ENCODE data around the gene CDK9.
"Not testable (repeated sequence)": the region's sequence is repeated elsewhere in the genome, so short reads cannot be mapped to it uniquely, and the experiment has no call there.

The CDK9 gene

DNA sequence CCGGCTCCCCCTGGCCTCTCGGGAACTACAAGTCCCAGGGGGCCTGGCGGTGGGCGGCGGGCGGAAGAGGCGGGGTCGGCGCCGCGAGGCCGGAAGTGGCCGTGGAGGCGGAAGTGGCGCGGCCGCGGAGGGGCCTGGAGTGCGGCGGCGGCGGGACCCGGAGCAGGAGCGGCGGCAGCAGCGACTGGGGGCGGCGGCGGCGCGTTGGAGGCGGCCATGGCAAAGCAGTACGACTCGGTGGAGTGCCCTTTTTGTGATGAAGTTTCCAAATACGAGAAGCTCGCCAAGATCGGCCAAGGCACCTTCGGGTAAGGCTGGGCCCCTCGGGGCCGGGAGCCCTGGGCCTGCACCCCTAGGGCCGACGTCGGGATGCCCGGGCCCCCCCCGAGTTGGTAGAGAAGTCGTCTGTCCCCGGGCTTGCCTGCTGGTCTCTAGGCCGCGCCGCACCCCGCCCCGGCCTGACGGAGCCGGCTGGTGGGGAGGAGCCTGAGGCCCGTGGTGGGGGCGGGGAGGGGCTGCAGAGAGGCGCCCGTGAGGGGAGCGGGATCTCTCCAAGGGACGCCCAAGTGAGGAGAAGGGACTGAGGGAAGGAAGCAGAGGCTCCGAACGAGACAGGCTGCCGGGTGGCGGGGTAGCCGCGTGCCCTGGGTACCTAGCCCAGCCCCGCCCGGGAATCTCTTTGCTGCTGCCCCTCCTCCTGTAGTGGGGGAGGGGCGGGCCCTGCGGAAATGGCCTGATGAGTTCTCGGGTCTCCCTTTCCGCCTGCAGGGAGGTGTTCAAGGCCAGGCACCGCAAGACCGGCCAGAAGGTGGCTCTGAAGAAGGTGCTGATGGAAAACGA, at the start of gene CDK9:
Gene CDK9 (plus strand): TSS at position 102 of the 840 bp plus-strand sequence. CDS start 115 bp downstream, at position 217.
- peak; percentile 23 to 92 (median 82) for DNase-seq

DNA sequence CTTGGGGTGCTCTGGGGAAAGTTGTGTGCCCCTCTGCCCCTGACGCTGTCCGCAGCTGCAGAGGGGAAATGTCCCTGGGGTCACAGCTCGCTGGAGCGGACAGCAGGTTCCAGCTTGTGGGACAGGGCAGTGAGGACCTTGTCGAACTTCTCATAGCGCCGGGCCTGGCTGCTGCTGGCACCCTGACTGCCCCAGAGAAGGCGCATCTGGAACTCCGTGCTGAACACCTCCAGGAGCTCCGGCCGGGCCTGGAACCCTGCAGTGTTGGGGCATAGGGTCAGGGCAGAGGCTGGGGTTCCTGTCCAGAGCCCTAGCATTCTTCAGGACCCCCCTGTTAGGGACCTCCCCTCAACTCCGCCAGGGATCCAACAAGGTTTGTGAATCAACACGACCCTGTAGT, 47.2 kb upstream of the CDK9 start:
- DNase-seq, result no peak

GRCh38 chr9:127739614-127740330, 46.1 kb upstream of the CDK9 start:
- DNase-seq, result no peak

DNA sequence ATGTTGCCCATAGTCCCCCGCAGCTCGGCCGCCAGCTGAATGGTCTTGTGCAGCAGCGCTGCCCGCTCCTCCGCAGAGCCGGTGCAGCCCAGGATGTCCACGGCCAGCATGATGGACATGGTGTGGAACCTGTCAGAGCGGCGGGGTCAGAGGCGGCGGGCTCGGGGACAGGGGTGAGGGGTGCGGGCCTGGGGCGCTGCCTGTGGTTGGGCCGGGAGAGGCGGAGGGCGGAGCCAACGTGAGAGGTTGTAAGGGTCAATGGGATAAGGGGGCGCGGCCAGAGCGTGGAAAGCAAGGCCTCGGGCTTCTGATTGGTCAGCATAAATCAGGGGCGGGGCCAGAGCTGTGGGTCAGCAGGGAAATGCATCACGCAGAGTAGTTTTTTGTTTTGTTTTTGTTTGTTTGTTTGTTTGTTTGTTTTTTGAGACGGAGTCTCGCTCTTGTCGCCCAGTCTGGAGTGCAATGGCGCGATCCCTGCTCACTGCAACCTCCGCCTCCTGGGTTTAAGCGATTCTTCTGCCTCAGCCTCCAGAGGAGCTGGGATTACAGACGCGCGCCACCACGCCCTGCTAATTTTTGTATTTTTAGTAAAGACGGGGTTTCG, 43.9 kb upstream of the CDK9 start:
- peak in 12 of 14 donors; percentile 20 to 88 (median 57) for DNase-seq

DNA sequence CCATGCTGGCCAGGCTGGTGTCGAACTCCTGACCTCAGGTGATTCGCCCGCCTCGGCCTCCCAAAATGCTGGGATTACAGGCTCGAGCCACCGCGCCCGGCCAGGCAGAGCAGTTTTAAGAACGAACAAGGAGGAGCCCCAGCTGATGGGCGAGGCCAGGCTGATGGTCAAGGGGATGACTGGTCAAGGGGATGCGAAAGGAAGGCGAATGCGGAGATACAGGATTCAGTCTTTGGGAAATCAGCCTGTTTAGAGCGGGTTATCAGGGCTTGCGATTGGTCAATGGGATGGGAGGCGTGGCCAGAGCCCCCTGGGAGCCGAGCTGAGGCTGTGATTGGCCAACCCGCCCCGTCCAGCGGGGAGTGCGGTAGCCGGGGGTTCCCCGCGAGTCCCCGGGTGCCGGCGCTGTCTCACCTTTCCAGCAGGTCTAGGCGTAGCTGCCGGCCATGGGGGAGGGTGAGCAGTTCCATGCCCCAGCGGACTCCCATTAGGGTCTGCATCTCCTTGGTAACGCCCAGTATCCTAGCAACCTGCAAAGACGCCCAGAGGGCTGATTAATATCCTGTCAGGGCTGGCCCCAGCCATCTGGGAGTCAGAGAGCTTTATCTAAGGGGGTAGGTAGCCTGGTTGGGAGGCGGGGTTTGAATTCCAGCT, 43.3 kb upstream of the CDK9 start:
- peak in 3 of 14 donors; percentile 3 to 86 (median 12) for DNase-seq

- DNase-seq, result no peak
Observed at GRCh38 chr9:127744398-127745110, 41.3 kb upstream of the CDK9 start.

- DNase-seq, result no peak
Observed at GRCh38 chr9:127746959-127747569, 38.8 kb upstream of the CDK9 start.

- DNase-seq, result no peak
Observed at GRCh38 chr9:127749090-127749787, 36.6 kb upstream of the CDK9 start.

GRCh38 chr9:127751269-127752054, 34.4 kb upstream of the CDK9 start:
- no peak for DNase-seq

DNA sequence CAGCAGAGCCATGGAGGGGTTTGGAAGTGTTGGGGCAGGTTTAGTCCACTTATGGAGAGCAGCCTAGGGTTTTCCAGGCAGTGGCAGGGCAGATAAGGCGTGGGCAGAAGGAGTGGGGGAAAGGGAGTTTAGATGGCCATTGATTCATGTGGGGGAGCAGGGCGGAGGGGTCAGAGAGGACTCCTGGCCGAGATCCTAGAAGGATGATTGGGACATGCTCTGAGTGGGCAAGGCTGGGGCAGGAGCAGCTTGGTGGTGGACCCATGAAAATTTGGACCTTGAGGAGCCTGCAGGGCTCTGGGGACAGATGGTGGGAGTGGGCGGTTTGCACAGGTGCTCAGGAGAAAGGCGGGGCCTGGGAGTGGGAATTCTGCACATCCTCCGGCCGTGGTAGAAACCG, 32.7 kb upstream of the CDK9 start:
- no peak for DNase-seq

DNA sequence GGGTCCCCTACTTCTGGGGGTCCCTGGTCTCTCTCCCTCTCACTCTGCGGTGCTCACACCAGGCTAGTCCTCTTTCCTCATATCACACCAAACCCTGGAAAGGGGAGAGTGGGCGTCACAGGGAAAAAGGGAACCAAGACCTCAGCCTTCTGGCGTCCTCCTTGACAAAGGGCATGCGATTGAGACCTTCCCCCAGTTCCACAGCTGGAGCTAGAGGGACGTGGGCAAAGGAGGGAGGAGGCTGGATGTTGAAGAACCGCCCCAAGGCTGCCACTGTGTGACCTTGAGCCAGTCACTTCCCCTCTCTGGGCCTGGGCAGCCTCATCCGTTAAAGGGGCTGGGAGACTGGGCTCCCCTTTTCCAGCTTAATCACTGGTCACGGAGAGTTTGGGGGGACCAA, 32.2 kb upstream of the CDK9 start:
- no peak for DNase-seq

DNA sequence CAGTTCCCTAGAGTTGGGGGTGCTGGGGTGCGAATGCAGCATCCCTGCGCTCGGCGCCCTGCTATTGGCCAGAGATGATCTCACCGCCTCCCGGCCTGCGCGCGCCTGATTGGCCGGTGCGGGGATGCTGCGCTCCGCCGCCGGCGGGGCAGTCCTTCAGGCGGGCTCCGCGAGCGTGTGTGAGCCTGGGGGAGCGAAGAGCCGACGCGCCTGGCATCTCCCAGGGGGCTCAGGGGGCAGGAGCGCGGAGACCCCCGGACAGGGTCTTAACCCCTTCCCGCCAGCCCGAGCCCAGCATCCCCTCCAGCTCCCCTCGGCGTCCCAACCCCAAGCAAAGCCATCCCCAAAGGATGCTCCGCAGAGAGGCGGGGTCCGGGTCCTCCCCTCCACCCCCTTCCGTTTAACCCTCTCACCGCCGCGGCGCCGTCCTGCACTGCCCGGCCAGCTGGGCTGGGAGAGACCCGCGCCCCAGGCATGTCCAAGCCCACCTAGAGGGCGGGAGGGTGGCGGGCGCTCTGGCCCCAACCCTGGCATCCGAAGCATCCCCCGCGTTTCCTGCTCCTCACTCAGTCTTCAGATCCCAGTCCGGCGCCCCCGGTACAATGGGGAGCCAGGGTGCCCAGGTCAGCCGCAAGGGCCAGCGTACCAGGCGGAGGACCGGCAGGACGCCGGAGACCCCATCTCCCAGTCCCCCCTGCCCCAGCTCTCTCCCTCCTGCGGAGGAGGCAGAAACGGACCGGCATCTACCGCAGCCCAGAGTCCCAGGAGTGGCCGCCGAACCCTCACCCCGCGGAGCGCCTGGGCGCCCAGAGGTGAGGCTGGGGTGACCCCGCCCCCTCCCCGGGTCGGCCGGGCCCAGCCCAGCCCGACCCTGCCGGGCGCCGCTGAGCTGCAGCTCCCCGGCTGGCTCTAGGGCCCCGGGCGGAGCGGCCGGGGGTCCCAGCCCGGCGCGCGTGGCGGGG, 31.5 kb upstream of the CDK9 start:
- DNase-seq, result peak in 4 of 14 donors; percentile 14 to 85 (median 36)

- peak in 1 of 14 donors; percentile 48 for DNase-seq
Observed at GRCh38 chr9:127755061-127756060, 30.5 kb upstream of the CDK9 start.

DNA sequence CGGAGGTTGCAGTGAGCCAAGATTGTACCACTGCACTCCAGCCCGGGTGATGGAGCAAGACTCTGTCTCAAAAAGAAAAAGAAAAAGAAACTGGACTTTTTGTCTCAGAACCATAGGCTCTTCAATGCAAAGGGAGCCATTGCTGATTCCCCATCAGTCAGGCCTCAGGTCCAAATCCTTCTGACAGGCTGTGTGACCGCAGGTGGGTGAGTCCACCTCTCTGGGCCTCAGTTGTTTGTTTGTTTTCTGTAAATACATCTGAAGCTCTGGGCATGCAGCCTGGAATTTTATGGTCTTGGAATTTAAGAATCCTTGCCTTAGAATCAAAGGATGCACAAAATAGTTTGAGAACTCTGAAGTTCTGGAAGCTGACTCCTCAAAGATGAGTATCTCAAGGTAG, 29.6 kb upstream of the CDK9 start:
- DNase-seq, result no peak

DNA sequence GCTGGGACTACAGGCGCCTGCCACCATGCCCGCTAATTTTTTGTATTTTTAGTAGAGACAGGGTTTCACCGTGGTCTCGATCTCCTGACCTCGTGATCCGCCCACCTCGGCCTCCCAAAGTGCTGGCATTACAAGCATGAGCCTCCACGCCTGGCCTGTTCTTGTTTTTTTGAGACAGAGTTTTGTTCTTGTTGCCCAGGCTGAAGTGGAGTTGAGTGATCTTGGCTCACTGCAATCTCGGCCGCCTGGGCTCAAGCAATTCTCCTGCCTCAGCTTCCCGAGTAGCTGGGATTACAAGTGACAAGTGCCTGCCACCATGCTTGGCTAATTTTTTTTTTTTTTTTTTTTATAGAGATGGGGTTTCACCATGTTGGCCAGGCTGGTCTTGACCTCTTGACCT, 29.1 kb upstream of the CDK9 start:
- DNase-seq, result not testable (repeated sequence)

DNA sequence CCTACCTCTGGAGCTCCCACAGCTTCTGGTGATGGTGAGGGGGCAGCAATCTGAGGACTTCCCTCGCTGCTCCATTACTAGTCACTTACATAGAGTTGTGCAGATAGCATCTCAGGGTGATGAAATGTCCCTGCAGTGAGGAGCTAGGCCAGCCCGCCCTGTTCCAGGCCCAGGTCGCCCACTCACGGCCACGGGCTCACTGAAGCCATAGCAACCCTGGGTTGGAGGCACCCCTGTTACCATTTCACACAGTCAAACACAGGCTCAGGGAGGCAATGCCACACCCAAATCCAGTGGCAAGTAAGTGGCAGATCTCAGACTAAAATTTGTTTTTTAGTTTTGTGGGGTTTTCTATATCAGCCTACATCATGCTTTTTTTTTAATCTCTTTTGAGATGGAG, 27.0 kb upstream of the CDK9 start:
- no peak for DNase-seq

- DNase-seq, result no peak
Observed at GRCh38 chr9:127761061-127761460, 24.8 kb upstream of the CDK9 start.
